Activated CD4-positive, alpha-beta memory T cell treated with anti-CD3 and anti-CD28 coated beads for 36 hours (primary cell): Measurements from ENCODE around the gene SFTPB. TPM values are rescaled to one million over a fixed set of nuclear protein-coding genes. Genes with fewer than 3 reads are reported as not detected.
"Not testable (repeated sequence)": the region's sequence is repeated elsewhere in the genome, so short reads cannot be mapped to it uniquely, and the experiment has no call there.

ENCODE experiments used
- CTCF ChIA-PET: fragments of 350-600 bp; sonication (Branson Sonifier 250); formaldehyde crosslinking; loops from one replicate; lab custom pipeline; 2021; ENCODE audit warnings: antibody characterized with exemption, inconsistent platforms; lab: Charles Lee
- POLR2A ChIA-PET: fragments of 350-600 bp; sonication (Branson Sonifier 250); formaldehyde crosslinking; loops from one replicate; lab custom pipeline; 2021; ENCODE audit warnings: antibody characterized with exemption; lab: Charles Lee
- DNase-seq: peaks from one replicate; pipeline ENCODE4 v3.0.0-alpha.2; 2020
- H3K27ac Mint-ChIP-seq: one replicate; pipeline ENCODE4 v1.8.0; 2021; ENCODE audit warnings: mixed read lengths
- H3K27me3 Mint-ChIP-seq: one replicate; pipeline ENCODE4 v1.8.0; 2021; ENCODE audit warnings: mixed read lengths
- H3K36me3 Mint-ChIP-seq: one replicate; pipeline ENCODE4 v1.8.0; 2021; ENCODE audit warnings: mixed read lengths
- H3K4me1 Mint-ChIP-seq: one replicate; pipeline ENCODE4 v1.8.0; 2021; ENCODE audit warnings: low read depth, mixed read lengths
- H3K4me3 Mint-ChIP-seq: one replicate; pipeline ENCODE4 v1.8.0; 2021; ENCODE audit warnings: mild to moderate bottlenecking, mixed read lengths
- H3K9me3 Mint-ChIP-seq: one replicate; pipeline ENCODE4 v1.8.0; 2021; ENCODE audit warnings: mixed read lengths
- intact Hi-C: fragments of 100-400 bp; cut with micrococcal nuclease; formaldehyde crosslinking; loops from one replicate; pipeline ENCODE4 v1.15.1; 2023
- total RNA-seq, 2 experiments: library from RNA; stranded (reverse); gene quantifications; one replicate each; pipeline ENCODE4 v1.2.3, GENCODE V29; 2021

Gene SFTPB
- total RNA-seq, 2 experiments from 2014 or later, result not detected

DNA sequence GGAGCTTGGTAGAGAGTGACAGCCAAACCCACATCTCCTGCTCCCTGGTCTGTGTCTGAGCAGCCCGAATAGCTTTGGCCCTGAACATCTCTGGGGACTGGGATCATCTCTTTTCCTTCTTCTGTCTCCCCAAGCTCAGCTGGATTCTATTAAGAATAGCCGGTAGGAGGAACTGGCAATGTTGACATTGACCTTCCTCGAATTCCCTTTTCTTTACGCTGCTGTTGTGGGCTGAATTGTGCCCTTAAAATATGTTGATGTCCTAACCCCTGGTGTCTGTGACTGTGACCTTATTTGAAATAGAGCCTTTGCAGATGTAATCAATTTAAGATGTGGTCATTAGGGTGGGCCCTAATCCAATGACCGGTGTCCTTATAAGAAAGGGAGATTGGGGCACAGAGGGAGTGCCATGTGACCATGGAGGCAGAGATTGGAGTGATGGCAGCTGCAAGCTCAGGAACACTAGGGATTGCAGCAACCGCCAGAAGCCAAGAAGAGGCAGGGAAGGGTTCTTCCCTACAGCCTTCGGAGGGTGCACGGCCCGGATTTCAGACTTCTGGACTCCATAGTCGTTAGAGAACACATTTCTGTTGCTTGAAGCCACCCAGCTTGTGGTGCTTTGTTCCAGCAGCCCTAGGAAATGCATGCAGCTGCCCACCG lies 5.8 kb upstream of the SFTPB start:
- Mint-ChIP-seq H3K4me1 (no peaks in the 10 kb centered on the region), H3K9me3 (no peaks in the 10 kb centered on the region), H3K27me3 (no peaks in the 10 kb centered on the region), H3K27ac (no peak overlapping the region), H3K36me3 (no peaks in the 10 kb centered on the region), H3K4me3 (no peak overlapping the region)
- intact Hi-C loops, result no loop called here
- CTCF ChIA-PET, result interaction anchor here (1.6 kb wide), 1 partner anchor 34 kb away, joined by 7 read pairs; no protein-coding TSS in a partner anchor
- no peak for DNase-seq
- POLR2A ChIA-PET, result no interaction called here

DNA sequence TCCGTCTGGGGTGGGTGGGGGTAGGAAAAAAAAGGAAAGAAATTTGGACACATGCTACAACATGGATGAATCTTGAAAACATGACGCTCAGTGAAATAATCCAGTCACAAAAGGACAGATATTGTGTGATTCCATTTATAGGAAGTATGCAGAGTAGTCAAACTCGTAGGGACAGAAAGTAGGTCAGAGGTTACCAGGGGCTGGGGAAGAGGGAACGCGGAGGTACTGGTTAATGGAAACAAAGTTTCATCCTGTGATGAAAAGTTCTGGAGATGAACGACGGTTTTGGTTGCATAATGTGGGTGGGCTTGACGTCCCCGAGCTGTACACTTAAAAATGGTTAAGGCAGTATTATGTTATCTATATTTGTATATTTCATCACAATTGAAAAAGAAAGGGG lies 4.5 kb upstream of the SFTPB start:
- CTCF ChIA-PET, result interaction anchor here (1.6 kb wide), 1 partner anchor 35 kb away, joined by 7 read pairs; no protein-coding TSS in a partner anchor
- no peak overlapping the region for H3K27ac Mint-ChIP-seq
- intact Hi-C loops, result no loop called here

DNA sequence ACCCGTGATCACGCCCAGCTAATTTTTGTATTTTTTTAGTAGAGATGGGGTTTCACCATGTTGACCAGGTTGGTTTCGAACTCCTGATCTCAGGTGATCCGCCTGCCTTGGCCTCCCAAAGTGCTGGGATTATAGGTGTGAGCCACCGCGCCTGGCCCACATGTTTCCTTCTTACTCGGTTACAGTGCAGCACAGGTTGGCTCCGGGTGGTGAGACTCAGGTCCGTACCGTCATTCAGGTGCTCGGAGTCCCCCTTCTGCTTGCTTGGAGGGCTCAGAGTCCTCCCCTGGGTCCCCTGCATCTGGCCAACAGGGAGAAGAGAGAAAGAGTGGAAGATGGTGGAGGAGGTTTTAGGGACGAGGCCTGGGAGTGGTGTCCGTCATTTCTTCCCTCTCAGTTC lies 2.4 kb upstream of the SFTPB start:
- H3K27ac Mint-ChIP-seq, DNase-seq, H3K9me3 Mint-ChIP-seq, intact Hi-C loops, H3K4me3 Mint-ChIP-seq, H3K36me3 Mint-ChIP-seq, H3K4me1 Mint-ChIP-seq, H3K27me3 Mint-ChIP-seq: not testable (repeated sequence)
- CTCF ChIA-PET, result interaction anchor here (1.5 kb wide), 1 partner anchor 9 kb away, joined by 3 read pairs; no protein-coding TSS in a partner anchor
- POLR2A ChIA-PET, result interaction anchor here (0.6 kb wide), 1 partner anchor 526 kb away, joined by 3 read pairs; no protein-coding TSS in a partner anchor

More for the DNA sequence above, 4.5 kb upstream of the SFTPB start:
- DNase-seq, result no peak
- POLR2A ChIA-PET, result no interaction called here
- H3K4me1 Mint-ChIP-seq, result no peaks in the 10 kb centered on the region
- no peaks in the 10 kb centered on the region for H3K36me3 Mint-ChIP-seq
- no peak overlapping the region for H3K4me3 Mint-ChIP-seq
- H3K9me3 Mint-ChIP-seq, result no peaks in the 10 kb centered on the region
- no peaks in the 10 kb centered on the region for H3K27me3 Mint-ChIP-seq

DNA sequence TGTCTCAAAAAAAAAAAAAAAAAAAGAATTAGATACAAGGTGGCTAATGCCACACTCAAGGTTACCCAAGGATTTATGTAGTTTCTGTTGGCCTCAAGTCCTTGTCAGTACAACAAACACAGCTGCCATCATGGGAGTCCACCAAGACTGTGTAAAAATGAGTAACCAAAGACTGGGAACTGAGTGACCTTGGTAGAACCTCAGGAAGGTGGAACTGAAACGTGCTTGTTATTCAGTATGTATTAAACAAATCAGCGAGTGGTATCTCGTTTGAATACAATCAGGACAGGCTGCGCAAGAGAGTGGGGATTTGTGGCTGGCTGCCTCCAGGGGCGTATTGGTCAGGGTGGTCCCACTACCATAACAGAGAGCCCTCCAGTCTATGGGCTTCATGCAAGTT lies 1.6 kb upstream of the SFTPB start:
- intact Hi-C loops, result no loop called here
- Mint-ChIP-seq H3K27me3 (no peaks in the 10 kb centered on the region), H3K4me1 (no peaks in the 10 kb centered on the region), H3K27ac (no peak overlapping the region), H3K36me3 (no peaks in the 10 kb centered on the region), H3K4me3 (no peak overlapping the region), H3K9me3 (no peaks in the 10 kb centered on the region)
- POLR2A ChIA-PET, result no interaction called here
- CTCF ChIA-PET, result no interaction called here
- DNase-seq, result no peak

DNA sequence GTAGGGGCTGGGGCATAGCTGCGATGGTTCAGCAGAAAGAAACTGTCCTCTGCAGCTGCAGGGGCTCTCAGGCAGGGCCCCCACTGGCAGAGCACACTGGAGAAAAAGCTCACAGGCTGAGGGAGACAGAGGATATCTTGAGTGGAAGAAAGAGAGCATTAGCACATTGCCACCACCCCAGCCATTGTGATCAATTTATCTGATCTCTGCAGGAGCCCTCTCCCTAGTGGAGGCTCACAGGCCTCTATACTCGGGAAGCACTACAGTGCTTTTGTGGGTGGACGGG lies 801 bp upstream of the SFTPB start:
- H3K27ac Mint-ChIP-seq, result no peak overlapping the region
- ChIA-PET POLR2A (no interaction called here), CTCF (no interaction called here)

DNA sequence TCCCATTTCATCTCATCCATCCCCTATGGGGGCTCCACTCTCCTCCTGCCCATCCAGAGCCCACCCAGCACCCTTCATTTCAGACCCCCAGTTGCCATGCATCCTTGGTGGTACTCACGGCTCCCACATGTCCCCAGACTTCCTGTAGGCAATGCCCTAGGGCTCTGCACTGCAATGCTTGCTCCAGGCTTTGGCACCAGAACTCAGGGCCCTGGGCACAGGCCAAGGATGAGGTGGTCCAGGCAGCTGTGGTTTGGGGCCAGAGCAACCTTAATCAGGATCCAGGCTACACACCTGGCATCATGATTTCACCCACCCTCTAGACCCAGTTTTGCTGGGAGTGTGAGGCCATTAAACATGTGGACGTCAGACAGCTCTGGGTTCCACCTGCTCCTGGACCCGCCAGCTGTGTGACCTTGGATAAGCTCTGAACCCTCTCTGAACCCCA lies 414 bp downstream of the SFTPB start:
- Mint-ChIP-seq H3K4me3 (no peak overlapping the region), H3K36me3 (no peaks in the 10 kb centered on the region), H3K4me1 (no peaks in the 10 kb centered on the region), H3K27ac (no peak overlapping the region), H3K27me3 (no peaks in the 10 kb centered on the region), H3K9me3 (no peaks in the 10 kb centered on the region)
- no peak for DNase-seq
- intact Hi-C loops, result no loop called here
- CTCF ChIA-PET, result interaction anchor here (1.1 kb wide), 1 partner anchor 40 kb away, joined by 3 read pairs; no protein-coding TSS in a partner anchor
- POLR2A ChIA-PET, result no interaction called here

More for the DNA sequence above, 801 bp upstream of the SFTPB start:
- Mint-ChIP-seq H3K4me1 (no peaks in the 10 kb centered on the region), H3K36me3 (no peaks in the 10 kb centered on the region), H3K9me3 (no peaks in the 10 kb centered on the region), H3K4me3 (no peak overlapping the region), H3K27me3 (no peaks in the 10 kb centered on the region)
- DNase-seq, result no peak
- intact Hi-C loops, result no loop called here

DNA sequence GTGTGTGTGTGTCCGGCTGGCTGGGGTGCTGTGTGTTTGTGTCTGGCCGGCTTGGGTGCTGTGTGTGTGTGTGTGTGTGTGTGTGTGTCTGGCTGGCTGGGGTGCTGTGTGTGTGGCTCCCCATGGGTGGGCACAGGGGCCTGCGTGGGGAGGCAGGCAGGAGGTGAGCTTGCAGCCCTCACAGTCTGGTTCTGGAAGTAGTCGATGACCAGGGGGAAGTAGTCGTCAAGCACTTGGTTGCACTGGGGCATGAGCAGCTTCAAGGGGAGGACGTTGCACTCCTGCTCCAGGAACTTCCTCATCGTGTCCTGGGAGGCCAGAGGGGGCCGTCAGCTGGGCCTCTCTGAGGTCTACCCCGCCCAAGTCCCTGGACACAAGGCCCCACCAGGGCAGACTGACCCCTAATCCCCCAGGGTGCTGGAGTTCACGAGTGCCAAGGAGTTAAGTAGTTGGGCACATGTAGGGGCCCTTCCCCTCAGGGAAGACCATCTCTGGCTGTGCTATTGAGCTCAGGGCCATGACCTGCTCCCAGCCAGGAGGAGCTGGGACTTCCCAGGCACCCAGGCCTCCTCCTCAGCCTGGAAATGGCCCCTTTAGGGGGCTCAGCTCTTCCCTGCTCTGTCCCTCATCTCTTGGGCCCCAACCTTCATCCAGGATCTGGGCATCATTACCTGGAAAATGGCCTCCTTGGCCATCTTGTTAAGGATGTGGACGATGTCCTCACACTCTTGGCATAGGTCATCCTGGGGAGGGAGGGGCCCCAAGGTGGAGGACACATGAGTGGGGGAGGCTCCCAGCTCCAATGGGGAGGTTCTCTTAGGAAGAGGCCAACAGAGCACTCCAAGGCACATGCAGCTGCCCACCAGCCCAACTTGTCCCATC lies 1.3 kb downstream of the SFTPB start:
- intact Hi-C loops, result no loop called here
- Mint-ChIP-seq H3K36me3 (no peaks in the 10 kb centered on the region), H3K9me3 (no peaks in the 10 kb centered on the region), H3K4me3 (no peak overlapping the region), H3K4me1 (no peaks in the 10 kb centered on the region), H3K27ac (no peak overlapping the region), H3K27me3 (no peaks in the 10 kb centered on the region)
- no peak for DNase-seq
- ChIA-PET POLR2A (no interaction called here), CTCF (interaction anchor here (1.0 to 1.1 kb wide), 2 partner anchors 30 to 41 kb away, joined by 3 read pairs; no protein-coding TSS in a partner anchor)

DNA sequence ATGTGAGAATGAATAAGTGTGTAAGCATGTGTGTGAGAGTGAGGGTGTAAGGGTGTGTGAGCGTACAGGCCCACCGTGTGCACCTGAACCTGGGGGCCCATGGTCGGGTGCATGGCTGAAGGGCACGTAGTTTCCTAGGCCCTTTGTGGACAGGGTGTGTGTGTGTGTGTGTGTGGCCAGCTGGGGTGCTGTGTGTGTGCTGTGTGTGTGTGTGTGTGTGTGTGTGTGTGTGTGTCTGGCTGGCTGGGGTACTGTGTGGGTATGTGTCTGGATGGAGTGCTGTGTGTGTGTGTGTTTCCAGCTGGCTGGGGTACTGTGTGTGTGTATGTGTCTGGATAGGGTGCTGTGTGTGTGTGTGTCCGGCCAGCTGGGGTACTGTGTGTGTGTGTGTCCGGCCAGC lies 2.0 kb downstream of the SFTPB start:
- no peak for DNase-seq
- Mint-ChIP-seq H3K4me1 (no peaks in the 10 kb centered on the region), H3K27ac (no peak overlapping the region), H3K27me3 (no peaks in the 10 kb centered on the region), H3K4me3 (no peak overlapping the region), H3K9me3 (no peaks in the 10 kb centered on the region), H3K36me3 (no peaks in the 10 kb centered on the region)
- CTCF ChIA-PET, result interaction anchor here (1.0 kb wide), 1 partner anchor 29 kb away, joined by 3 read pairs; no protein-coding TSS in a partner anchor
- POLR2A ChIA-PET, result no interaction called here
- intact Hi-C loops, result no loop called here

DNA sequence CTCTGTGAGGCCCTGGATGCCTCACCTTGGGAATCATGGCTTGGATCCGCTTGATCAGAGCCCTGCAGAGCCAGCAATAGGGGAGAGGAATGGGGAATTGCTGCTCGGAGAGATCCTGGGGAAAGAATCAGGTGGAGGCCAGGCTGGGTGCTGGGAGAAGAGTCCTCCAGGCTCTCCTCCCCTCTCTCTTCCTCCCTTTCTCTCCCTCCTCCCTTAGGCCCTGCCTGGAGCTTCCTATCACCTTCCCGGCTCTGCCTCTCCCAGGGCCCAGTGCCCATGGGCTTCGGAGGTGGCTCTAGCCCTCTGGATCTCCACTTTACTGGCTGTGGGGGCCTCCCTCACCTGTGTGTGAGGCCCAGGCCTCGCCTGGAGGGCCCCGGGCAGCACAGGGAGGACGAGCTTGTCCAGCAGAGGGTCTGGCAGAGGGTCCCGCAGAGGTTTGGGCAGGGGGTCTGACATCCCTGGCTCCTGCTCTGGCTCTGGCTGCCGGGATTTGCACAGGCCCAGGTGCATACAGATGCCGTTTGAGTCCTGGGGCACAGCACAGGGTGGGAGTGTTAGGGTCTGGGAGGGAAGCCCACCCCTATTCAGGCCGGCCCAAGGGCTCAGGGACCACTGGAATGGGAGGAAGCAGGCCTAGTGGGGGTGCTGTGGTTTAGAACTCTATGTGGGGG lies 2.6 kb downstream of the SFTPB start:
- CTCF ChIA-PET, result no interaction called here
- DNase-seq, result no peak
- H3K36me3 Mint-ChIP-seq, result no peaks in the 10 kb centered on the region
- H3K4me1 Mint-ChIP-seq, result no peaks in the 10 kb centered on the region
- H3K27ac Mint-ChIP-seq, result no peak overlapping the region
- H3K4me3 Mint-ChIP-seq, result no peak overlapping the region
- intact Hi-C loops, result no loop called here
- POLR2A ChIA-PET, result interaction anchor here (0.6 kb wide), 1 partner anchor 214 kb away, joined by 3 read pairs; no protein-coding TSS in a partner anchor
- no peaks in the 10 kb centered on the region for H3K27me3 Mint-ChIP-seq
- no peaks in the 10 kb centered on the region for H3K9me3 Mint-ChIP-seq

DNA sequence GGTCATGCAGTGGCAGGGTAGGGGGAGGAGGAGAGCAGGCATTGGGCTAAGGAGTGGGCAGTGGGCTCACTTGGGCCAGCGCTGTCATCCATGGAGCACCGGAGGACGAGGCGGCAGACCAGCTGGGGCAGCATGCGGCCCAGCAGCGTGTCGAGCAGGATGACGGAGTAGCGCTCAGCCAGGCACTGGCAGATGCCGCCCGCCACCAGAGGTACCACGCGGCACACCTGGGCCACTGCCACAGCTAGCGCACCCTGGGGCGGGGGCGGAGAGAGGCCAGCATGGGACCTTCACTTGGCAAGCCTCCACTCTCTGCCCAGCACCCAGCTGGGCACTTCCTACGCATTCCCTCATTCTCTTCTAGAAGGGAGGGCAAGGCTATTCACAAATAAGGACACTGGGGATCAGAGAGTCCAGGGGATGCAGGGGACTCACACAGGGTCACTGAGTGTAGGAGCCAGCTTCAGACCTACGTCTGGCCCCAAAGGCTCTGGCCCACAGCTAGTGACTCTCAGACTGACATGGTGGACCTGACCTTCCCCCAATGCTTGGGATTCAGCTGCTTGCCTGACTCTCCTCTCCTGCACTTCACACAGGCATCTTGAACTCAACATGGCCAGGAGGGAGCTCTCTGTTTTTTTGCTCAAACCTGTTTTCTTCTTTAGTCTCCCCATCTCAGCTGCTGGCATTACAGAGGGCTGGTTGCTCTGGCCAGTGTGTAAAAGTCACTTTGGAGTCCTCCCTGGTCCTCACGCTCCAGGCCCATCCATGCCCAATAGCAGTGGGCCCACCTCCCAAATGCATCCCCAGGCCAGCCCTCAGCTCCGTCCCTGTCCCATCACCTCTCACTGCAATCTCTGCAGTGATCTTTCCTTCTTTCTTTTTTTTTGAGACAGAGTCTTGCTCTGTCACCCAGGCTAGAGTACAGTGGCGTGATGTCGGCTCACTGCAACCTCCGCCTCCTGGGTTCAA lies 4.1 kb downstream of the SFTPB start:
- CTCF ChIA-PET, result interaction anchor here (0.6 to 1.2 kb wide), 2 partner anchors 10 to 15 kb away, joined by 3 read pairs; no protein-coding TSS in a partner anchor
- H3K36me3 Mint-ChIP-seq, result peaks cover 2% of the 10 kb centered on the region
- H3K27me3 Mint-ChIP-seq, result no peaks in the 10 kb centered on the region
- H3K4me1 Mint-ChIP-seq, result no peaks in the 10 kb centered on the region
- no peaks in the 10 kb centered on the region for H3K9me3 Mint-ChIP-seq
- no peak overlapping the region for H3K4me3 Mint-ChIP-seq
- DNase-seq, result no peak
- no peak overlapping the region for H3K27ac Mint-ChIP-seq
- intact Hi-C loops, result no loop called here
- POLR2A ChIA-PET, result no interaction called here

DNA sequence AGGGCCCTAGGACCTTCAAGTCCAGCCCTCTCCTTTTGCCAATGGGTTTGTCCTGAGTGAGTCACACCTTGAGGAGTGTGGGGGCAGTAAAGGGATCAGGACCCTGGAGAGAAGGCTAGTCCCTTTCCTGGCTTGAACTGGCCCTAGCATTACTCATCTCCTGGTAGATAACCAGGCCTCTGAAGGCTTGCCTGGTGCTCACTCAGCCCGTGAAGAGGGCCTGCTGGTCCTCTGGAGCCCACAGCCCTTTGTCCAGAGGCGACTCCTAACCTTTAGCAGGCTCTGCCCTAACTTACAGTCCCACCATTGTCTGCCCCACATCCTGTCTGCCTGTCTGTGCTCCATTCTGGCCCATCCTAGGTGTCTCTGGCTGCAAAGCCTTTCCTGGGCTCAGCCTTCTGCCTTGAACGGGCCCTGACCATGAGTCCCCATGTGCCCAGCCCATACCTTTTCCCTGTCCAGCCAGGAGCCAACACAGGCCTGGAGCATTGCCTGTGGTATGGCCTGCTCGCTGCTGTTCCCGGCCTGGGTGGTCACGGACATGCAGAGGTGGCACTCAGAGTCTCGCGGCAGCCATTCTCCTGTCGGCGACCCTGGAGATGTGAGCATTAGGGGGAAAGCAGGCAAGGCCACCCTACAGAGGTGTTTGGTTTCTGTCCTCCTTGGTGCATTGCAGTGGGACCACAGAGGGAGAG lies 5.0 kb downstream of the SFTPB start:
- ChIA-PET CTCF (interaction anchor here (0.6 kb wide), 1 partner anchor 9 kb away, joined by 3 read pairs; no protein-coding TSS in a partner anchor), POLR2A (no interaction called here)
- no peaks in the 10 kb centered on the region for H3K27me3 Mint-ChIP-seq

More for the DNA sequence above, 5.0 kb downstream of the SFTPB start:
- Mint-ChIP-seq H3K4me1 (no peaks in the 10 kb centered on the region), H3K36me3 (peaks cover 5% of the 10 kb centered on the region), H3K4me3 (no peak overlapping the region), H3K27ac (no peak overlapping the region), H3K9me3 (no peaks in the 10 kb centered on the region)
- intact Hi-C loops, result no loop called here
- DNase-seq, result no peak
